ENCODE data around the gene MACIR.

DNA sequence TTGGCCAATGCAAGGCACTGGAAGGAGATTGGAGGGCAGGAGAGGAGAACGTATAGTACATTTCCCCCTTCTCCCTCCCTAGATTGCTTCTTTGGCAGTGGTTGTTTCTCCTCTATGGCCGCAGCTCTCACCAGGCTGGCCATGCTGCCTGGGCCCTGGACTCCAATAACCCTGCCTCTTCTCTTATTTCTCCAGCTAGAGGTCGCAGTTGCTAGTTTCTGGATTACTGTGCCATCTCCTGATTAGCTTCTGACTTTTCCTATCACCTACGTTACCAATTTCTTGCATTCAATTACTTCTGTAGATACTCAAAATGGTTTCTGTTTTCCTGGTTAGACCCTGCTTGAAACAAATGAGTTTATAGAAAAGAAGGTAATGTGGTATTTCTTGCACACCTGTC, 2.4 kb upstream of the MACIR start:
- TF ChIP-seq YY1 (IDR thresholded peaks at IDR 0.05; ENCODE audit: low read depth), result no peak
- TF ChIP-seq RAD21 (IDR thresholded peaks at IDR 0.05; ENCODE audit: low read depth), result no peak
- no peak for TF ChIP-seq FOXM1 (IDR thresholded peaks at IDR 0.05; ENCODE audit: borderline replicate concordance, low read depth)
- TF ChIP-seq, protein P1, sequence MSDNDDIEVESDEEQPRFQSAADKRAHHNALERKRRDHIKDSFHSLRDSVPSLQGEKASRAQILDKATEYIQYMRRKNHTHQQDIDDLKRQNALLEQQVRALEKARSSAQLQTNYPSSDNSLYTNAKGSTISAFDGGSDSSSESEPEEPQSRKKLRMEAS (IDR thresholded peaks at IDR 0.05), result no peak
- TF ChIP-seq EGR1 (IDR thresholded peaks at IDR 0.05), result no peak
- TF ChIP-seq EP300 (IDR thresholded peaks at IDR 0.05; ENCODE audit: borderline replicate concordance), result no peak
- no peak for TF ChIP-seq TAF1 (IDR thresholded peaks at IDR 0.05; ENCODE audit: low read depth)
- no peak for TF ChIP-seq REST (IDR thresholded peaks at IDR 0.05; ENCODE audit: low read depth)
- TF ChIP-seq CREB1 (IDR thresholded peaks at IDR 0.05; ENCODE audit: low read depth), result no peak
- TF ChIP-seq NFIC (IDR thresholded peaks at IDR 0.05), result no peak
- no peak for TF ChIP-seq TEAD4 (IDR thresholded peaks at IDR 0.05)
- no peak for TF ChIP-seq USF1 (IDR thresholded peaks at IDR 0.05)

Measured in Ishikawa (cell line).